HTERT RPE-1 (cell line): Measurements from ENCODE around the gene GOLGA8J.
"Not testable (repeated sequence)": the region's sequence is repeated elsewhere in the genome, so short reads cannot be mapped to it uniquely, and the experiment has no call there.

ENCODE experiments used
- in situ Hi-C: fragments of 300-500 bp; cut with MboI; formaldehyde crosslinking; loops from 4 replicates; pipeline ENCODE4 v1.14.3; 2020; ENCODE audit warnings: low sequenced_read_pairs

GOLGA8J gene

DNA sequence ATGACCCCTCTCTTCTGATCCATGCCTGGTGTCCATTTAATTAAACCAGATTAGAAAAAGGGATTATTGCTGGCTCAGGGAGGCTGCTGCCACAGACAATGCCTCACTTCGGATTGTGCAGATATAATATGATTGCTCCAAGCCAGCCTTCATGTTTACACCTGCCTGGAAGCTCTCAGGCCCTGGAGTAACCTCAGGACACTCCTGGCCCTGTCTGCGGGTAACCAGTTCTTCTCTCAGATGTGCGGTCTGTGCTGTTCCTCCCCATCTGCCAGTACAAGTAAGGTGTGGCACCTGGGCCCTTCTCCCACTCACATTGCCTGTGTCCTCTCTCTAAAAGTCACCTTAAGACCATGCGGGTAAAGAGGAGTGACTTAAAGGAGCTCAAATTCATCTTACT lies 8.8 kb upstream of the GOLGA8J start:
- in situ Hi-C loops: no loop called here

DNA sequence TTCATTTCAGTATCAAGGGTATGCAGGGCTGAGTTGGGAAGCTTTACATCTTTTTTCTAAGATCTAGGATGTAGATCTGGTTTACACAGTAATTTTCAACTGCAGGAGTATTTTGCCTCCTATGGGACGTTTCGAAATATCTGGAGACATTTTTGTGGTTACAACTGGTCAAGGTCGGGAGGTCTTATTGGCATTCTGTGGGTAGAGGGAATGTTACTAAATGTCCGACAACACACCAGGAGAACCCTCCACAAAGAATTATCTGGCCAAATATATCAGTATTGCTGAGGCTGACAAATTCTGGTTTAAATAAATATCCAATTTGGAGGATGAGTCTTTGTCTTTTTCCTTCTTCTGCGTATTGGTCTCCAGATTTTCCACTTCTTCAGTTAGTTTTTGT lies 1.9 kb upstream of the GOLGA8J start:
- in situ Hi-C loops: not testable (repeated sequence)

- in situ Hi-C loops: not testable (repeated sequence)
Observed at GRCh38 chr15:30097827-30098226, 15.1 kb downstream of the GOLGA8J start.

DNA sequence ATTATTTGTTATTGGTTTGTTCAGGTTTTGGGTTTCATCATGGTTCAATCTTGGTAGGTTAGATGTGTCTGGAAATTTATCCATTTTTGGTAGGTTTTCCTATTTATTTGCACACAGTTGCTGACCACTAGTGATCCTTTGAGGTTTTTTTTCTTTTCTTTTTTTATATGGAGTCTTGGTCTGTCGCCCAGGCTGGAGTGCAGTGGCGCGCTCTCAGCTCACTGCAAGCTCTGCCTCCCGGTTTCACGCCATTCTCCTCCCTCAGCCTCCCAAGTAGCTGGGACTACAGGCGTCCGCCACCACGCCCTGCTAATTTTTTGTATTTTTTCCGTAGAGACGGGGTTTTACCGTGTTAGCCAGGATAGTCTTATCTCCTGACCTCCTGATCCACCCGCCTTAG lies 20.1 kb downstream of the GOLGA8J start:
- in situ Hi-C loops: not testable (repeated sequence)

DNA sequence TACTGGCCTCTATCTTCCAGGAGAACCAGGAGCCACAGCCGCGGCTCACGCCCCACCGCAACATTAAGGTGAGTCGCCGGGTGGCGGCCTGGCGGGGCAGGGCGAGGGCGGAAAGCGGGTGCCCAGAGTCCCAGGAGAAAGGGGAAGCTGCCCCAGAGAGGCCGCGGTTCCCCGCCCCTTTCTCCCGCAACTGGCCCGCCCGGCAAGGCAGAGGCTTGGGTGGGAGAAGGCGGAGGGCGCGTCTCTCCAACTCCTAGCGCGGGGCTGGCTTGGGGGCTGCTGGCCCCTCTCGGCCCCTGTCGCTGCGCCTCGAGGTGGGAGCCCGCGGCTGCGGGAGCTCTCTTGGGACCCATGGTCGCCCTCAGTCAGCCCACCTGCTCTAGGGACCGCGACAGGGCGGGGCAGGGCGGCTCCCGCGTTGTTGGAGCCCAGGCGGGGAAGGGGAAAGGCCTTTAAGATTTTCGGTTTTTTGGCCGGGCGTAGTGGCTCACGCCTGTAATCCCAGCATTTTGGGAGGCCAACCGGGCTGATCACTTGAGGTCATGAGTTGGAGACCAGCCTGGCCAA lies 21.3 kb downstream of the GOLGA8J start:
- in situ Hi-C loops: not testable (repeated sequence)

DNA sequence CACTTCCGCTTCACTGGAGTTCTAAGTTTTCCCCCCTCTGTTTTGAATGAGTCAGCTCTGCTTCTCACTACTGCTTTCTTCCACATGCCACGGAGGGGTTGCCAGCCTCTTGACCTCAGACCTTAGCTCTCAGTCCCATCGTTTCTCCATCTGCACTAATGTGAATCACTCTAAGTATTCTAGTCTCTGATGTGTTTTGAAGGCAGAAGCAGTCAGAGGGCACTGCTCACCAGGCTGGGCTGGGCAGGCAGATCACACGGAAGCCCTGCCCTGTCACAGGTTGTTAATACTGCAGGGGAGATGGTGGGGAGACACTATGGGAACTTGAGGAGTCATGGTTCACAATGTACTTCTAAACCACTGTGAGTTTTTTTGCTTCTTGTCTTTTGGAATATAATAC lies 27.8 kb downstream of the GOLGA8J start:
- in situ Hi-C loops: not testable (repeated sequence)

DNA sequence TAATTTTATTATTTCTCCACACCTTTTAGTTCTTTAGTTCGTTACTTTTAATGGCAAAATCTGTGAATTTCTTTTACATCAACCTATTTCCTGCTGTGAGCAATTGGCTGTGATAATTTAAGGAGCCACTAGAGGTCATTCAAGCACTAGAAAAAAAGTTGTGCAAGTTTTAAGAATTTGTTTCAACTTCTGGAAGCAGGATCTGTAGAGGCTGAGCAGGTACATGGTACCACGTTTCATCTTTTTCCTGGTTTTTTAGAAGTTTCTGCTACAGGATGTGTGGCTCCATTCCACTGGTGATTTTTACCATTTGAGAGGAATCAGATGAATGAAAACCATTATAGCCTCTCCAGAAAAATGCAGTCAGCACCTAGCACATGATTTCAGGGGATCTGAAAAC lies 47.3 kb downstream of the GOLGA8J start:
- in situ Hi-C loops: not testable (repeated sequence)

DNA sequence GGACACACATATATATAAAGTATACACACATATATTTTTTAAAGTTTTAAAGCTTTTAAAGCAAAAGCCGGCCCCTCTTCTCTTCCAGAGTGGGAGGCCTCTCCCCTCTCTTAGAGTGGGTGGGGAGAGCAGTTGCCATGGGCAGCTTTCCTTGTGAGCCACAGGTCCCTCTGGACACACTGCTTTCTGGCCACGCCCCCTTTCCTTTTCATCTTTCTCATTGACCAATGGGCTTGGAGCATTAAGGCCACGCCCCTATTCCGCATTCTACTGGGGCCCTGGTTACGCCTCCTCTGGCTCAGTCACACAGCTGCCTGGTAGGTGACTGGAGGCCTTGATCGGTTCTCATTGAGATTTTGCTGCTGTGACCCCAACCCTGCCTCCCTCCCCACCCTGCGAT lies 52.0 kb downstream of the GOLGA8J start, which contains the start of gene GOLGA8T:
Gene GOLGA8T, plus strand, starts transcription at position 301 of the 400 bp plus-strand sequence. Its CDS starts 98 bp downstream, at position 399.
- in situ Hi-C loops: not testable (repeated sequence)
